Airway epithelial cell (primary cell): Measurements from ENCODE around the gene PMM1. TPM values are rescaled to one million over a fixed set of nuclear protein-coding genes. Genes with fewer than 3 reads are reported as not detected.

Source experiments
- total RNA-seq: library from RNA; depleted of rRNA; stranded (reverse); fragments of >200 nt; gene quantifications from 2 replicates; pipeline ENCODE4 v1.2.3, GENCODE V29; 2015

Gene PMM1
- total RNA-seq: 48.1 and 48.8 TPM in 2 replicates

GRCh38 chr22:41589391-41590241, at the start of gene PMM1:
PMM1 (minus strand) TSS chr22:41589840; CDS start chr22:41589805, 35 bp downstream.

DNA sequence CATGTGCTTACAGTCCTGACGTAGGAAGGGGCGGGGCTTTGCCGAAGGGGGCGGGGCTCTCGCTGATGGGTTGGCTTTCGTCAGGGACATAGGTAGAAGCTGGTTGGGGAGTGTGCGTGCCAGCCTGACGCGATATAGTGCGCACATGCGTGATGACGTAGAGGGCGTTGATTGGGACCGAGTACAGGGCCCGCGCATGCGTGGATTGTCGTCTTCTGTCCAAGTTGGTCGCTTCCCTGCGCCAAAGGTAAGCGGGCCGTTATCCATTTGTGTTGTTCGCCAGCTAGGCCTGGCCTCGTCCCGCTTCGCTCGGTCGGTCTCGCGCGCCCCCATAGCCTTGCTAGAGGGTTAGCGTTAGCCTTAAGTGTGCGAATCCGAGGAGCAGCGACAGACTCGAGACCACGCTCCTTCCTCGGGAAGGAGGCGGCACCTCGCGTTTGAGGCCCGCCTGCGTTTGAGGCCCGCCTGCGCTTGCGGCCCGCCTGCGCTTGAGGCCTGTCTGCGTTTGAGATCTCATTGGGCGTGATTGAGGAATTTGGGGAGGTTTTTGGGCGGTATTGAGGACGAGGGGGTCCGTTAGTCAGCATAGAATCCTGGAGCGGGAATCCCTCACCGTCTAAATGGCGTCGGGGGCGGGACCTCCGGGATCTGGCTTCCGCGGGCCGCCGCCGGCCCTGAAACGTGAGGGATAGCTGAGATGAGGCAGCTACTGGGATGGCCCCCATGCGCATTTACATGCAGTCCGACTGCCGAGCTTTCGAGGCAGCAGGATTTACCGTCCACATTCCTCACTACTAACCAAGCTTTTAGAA, 31.7 kb upstream of the PMM1 start, which contains the start of gene XRCC6:
TSS of gene XRCC6 (plus strand) at position 197 of the 812 bp plus-strand sequence. CDS start 710 bp downstream, outside the sequence.

DNA sequence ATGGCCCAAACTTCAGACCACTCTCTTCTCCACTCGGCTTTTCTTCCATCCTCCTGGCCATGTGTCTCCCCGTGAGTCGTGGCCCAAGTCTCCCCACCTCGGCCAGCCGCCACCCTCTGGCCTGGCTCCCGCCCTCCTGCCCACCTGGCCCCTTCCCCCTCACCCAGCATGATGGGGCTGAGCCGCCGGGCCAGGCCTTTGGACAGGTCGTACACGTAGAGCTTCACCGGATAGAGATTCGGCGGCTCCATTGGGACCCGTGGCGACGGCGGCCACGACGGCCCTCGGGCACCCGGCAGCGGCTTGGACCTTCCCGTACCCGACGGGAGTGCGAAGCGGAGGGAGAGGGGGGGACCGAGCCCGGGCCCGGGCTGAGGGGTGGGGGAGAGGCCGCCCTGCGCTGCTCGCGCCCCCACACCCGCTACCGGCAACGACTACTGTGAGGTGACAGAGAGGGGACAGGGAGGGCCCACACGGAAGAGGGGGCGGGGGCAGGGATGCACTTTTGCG, 31.0 kb upstream of the PMM1 start, which contains the start of gene DESI1:
TSS of gene DESI1 (minus strand) at position 455 of the 510 bp plus-strand sequence. CDS start at position 251, 204 bp downstream.

DNA sequence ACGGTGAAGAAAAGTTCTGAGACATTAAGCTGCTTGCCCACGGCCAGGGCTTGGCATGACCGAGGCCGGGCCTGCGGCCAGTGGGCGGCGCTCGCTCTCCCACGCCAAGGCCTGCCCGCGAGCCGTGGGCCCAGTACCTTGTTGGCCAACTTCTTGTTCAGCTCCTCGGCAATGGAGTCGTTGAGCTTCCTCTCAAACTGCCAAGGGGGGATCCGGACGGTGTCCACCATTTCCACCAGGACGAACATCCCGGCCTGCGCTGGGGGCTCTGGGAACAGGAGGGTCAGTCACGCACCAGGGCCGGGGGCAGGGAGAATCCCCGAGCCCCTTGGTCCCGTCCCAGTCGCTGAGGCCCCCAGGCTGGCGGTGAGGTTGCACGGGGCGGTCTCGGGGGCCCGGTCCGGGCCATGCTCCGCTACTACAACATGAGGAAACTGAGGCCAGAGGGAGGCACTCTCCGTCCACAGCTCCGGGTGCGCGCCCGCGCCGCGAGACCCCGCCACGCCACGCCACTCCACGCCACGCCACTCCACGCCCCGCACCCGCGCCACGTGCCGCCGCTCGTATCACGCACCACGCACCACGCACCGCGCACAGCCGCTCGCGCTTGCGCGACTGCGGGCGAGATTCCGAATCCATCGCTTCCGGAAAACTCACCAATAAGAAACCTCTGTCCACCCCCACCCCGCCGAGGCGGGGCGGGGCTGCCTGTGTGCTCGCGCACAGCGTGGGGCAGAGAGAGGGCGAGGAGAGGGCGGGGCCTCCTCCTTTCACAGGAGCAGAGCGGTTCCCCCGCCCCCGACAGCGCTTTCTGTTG, 45.6 kb downstream of the PMM1 start, which contains the start of gene POLR3H:
TSS of gene POLR3H (minus strand) at position 617 of the 817 bp plus-strand sequence. CDS start at position 248, 369 bp downstream.

Other genes starting within 250 kb of the PMM1 start
- 5.4 and 7.6 TPM in 2 replicates for gene TEF, start 207.9 kb downstream of the PMM1 start, total RNA-seq
- gene TOB2, start 143.0 kb downstream of the PMM1 start, total RNA-seq: 19.7 and 31.9 TPM in 2 replicates
- 42.9 and 62.2 TPM in 2 replicates for gene PHF5A, start 121.1 kb downstream of the PMM1 start, total RNA-seq
- gene ACO2, start 120.7 kb downstream of the PMM1 start, total RNA-seq: 83.1 and 104 TPM in 2 replicates
- gene POLR3H, start 45.4 kb downstream of the PMM1 start, total RNA-seq: 11.4 and 13.8 TPM in 2 replicates
- gene CSDC2, start 28.8 kb downstream of the PMM1 start, total RNA-seq: 0.07 TPM in 1 of 2 replicates, not detected in the other
- 25.2 and 94.4 TPM in 2 replicates for gene DESI1, start 31.2 kb upstream of the PMM1 start, total RNA-seq
- 371 and 399 TPM in 2 replicates for gene XRCC6, start 31.5 kb upstream of the PMM1 start, total RNA-seq
- 139 and 154 TPM in 2 replicates for gene SNU13, start 99.0 kb upstream of the PMM1 start, total RNA-seq
- gene MEI1, start 109.7 kb upstream of the PMM1 start, total RNA-seq: not detected in 2 replicates
- 8.5 and 12.6 TPM in 2 replicates for gene CCDC134, start 210.8 kb upstream of the PMM1 start, total RNA-seq
- gene SREBF2, start 243.3 kb upstream of the PMM1 start, total RNA-seq: 84.0 and 103 TPM in 2 replicates